HCT116 (cell line): ENCODE measurements around the gene NDOR1. TPM values are rescaled to one million over a fixed set of nuclear protein-coding genes. Genes with fewer than 3 reads are reported as not detected.

Experiments used
- ATAC-seq: fragments of 200-7000 bp; cut with Tn5 transposase; 2 replicates; pipeline ENCODE4 v1.9.1; 2020; ENCODE audit warnings: mild to moderate bottlenecking, moderate library complexity
- BruUV-seq: library from RNA; stranded (reverse); fragments of 400-500 nt; replicated peaks from 2 replicates; lab custom pipeline; 2021; lab: Mats Ljungman, UMichigan
- CTCF ChIA-PET: fragments of 300-600 bp; sonication (Branson Sonifier 250); formaldehyde crosslinking; loops from one replicate; lab custom pipeline; 2021; ENCODE audit warnings: antibody characterized with exemption; lab: Charles Lee
- POLR2A ChIA-PET: fragments of 300-600, 350-600 bp; sonication (Branson Sonifier 250); formaldehyde crosslinking; loops from one replicate; lab custom pipeline; 2021; ENCODE audit warnings: antibody characterized with exemption; lab: Charles Lee
- RAD21 ChIA-PET, 2 experiments: fragments of 300-600 bp; sonication (Branson Sonifier 250); formaldehyde crosslinking; loops; one replicate each; lab custom pipeline; 2023; ENCODE audit warnings: low total read pairs in 2 of 2; ENCODE audit not compliant: uncharacterized antibody in 2 of 2, unreplicated experiment in 2 of 2, low non-redundant PET in 1 of 2; lab: Charles Lee
- DNase-seq: peaks from one replicate; pipeline ENCODE4 v3.0.0-alpha.2; 2010; ENCODE audit warnings: low read depth, low spot score
- H2AFZ ChIP-seq: fragments of 200-600 bp; shearing (Covaris generic), sonication (generic); 2 replicates; pipeline ENCODE4 v1.6.1; 2017; ENCODE audit warnings: low read depth, mixed run types, mixed read lengths, antibody characterized with exemption, low read length; ENCODE audit not compliant: poor library complexity, severe bottlenecking
- H3K27ac ChIP-seq: 2 replicates; pipeline ENCODE4 v1.5.1; 2012; ENCODE audit warnings: low read depth, low read length
- H3K27me3 ChIP-seq: fragments of 200-600 bp; sonication (generic); 2 replicates; pipeline ENCODE4 v1.6.1; 2016; ENCODE audit warnings: mixed run types, low read length, mixed read lengths; ENCODE audit not compliant: insufficient read depth
- H3K36me3 ChIP-seq, 2 experiments: fragments of 200-500 bp in 1 of 2; fragments of 200-600 bp in 1 of 2; sonication (Bioruptor generic) in 1 of 2; sonication (generic) in 1 of 2; 2 replicates each; pipeline versions ENCODE4 v1.5.1 to v1.6.1; 2014 to 2016; ENCODE audit warnings: low read length in 2 of 2, inconsistent platforms in 1 of 2, mixed read lengths in 1 of 2, mixed run types in 1 of 2; ENCODE audit not compliant: insufficient read depth in 2 of 2, control insufficient read depth in 1 of 2
- H3K4me1 ChIP-seq, 2 experiments: fragments of 200-600 bp in 1 of 2; sonication (generic) in 1 of 2; 2 replicates each; pipeline versions ENCODE4 v1.5.1 to v1.6.1; 2012 to 2017; ENCODE audit warnings: low read length in 2 of 2, inconsistent platforms in 1 of 2, mild to moderate bottlenecking in 1 of 2, mixed read lengths in 1 of 2, mixed run types in 1 of 2, moderate library complexity in 1 of 2; ENCODE audit not compliant: insufficient read depth in 2 of 2, control insufficient read depth in 1 of 2
- H3K4me2 ChIP-seq: fragments of 200-600 bp; sonication (generic); 2 replicates; pipeline ENCODE4 v1.6.1; 2017; ENCODE audit warnings: mixed run types, low read length, mixed read lengths
- H3K4me3 ChIP-seq, 2 experiments: fragments of 200-600 bp in 1 of 2; sonication (generic) in 1 of 2; replicated peaks in 1 of 2; 2 replicates each; pipeline ENCODE4 v1.5.1; 2011 to 2016; ENCODE audit warnings: low read length in 2 of 2, control low read depth in 1 of 2, low read depth in 1 of 2, mild to moderate bottlenecking in 1 of 2, mixed read lengths in 1 of 2, mixed run types in 1 of 2
- H3K79me2 ChIP-seq: fragments of 200-600 bp; sonication (generic); 2 replicates; pipeline ENCODE4 v1.6.1; 2017; ENCODE audit warnings: mild to moderate bottlenecking, mixed run types, low read length, moderate library complexity, mixed read lengths; ENCODE audit not compliant: insufficient read depth
- H3K9ac ChIP-seq: fragments of 200-600 bp; sonication (generic); 2 replicates; pipeline ENCODE4 v1.6.1; 2016; ENCODE audit warnings: low read length, mixed read lengths
- H3K9me2 ChIP-seq: fragments of 200-600 bp; sonication (generic), shearing (Covaris generic); 2 replicates; pipeline ENCODE4 v1.6.1; 2017; ENCODE audit warnings: mixed run types, mild to moderate bottlenecking, moderate library complexity; ENCODE audit not compliant: insufficient read depth
- H3K9me3 ChIP-seq, 2 experiments: fragments of 200-500 bp in 1 of 2; fragments of 200-600 bp in 1 of 2; sonication (Bioruptor generic) in 1 of 2; sonication (generic) in 1 of 2; 2 replicates each; pipeline ENCODE4 v1.6.1; 2014 to 2017; ENCODE audit warnings: low read length in 2 of 2, mixed read lengths in 2 of 2, inconsistent platforms in 1 of 2, low read depth in 1 of 2, mild to moderate bottlenecking in 1 of 2, mixed run types in 1 of 2, moderate library complexity in 1 of 2; ENCODE audit not compliant: control insufficient read depth in 1 of 2, insufficient read depth in 1 of 2
- H4K20me1 ChIP-seq: fragments of 200-600 bp; sonication (generic), shearing (Covaris generic); 2 replicates; pipeline ENCODE4 v1.6.1; 2017; ENCODE audit warnings: mixed run types, mild to moderate bottlenecking, moderate library complexity; ENCODE audit not compliant: insufficient read depth
- CBX3 ChIP-seq: IDR thresholded peaks from 2 replicates; pipeline ENCODE4 v1.6.1; 2012; ENCODE audit warnings: low read depth
- CEBPB ChIP-seq: IDR thresholded peaks from 2 replicates; pipeline ENCODE4 v1.6.1; 2012; ENCODE audit warnings: low read depth
- EGR1 ChIP-seq: IDR thresholded peaks from 2 replicates; pipeline ENCODE4 v1.6.1; 2012; ENCODE audit warnings: low read depth
- MAX ChIP-seq: IDR thresholded peaks from 2 replicates; pipeline ENCODE4 v1.6.1; 2012
- POLR2A ChIP-seq: IDR thresholded peaks from 2 replicates; pipeline ENCODE4 v1.7.0; 2011; ENCODE audit warnings: borderline replicate concordance; ENCODE audit not compliant: insufficient read depth, insufficient read length; ENCODE audit errors: extremely low read depth
- SIN3A ChIP-seq: IDR thresholded peaks from 2 replicates; pipeline ENCODE4 v1.6.1; 2012; ENCODE audit warnings: low read depth
- SRF ChIP-seq: IDR thresholded peaks from 2 replicates; pipeline ENCODE4 v1.6.1; 2012; ENCODE audit warnings: low read depth
- TCF7L2 ChIP-seq: IDR thresholded peaks from 2 replicates; pipeline ENCODE4 v1.7.0; 2011; ENCODE audit warnings: borderline replicate concordance, inconsistent platforms; ENCODE audit not compliant: insufficient read depth, insufficient read length; ENCODE audit errors: extremely low read depth
- YY1 ChIP-seq: IDR thresholded peaks from 2 replicates; pipeline ENCODE4 v1.6.1; 2011; ENCODE audit warnings: low read length, low read depth, moderate library complexity, mild to moderate bottlenecking; ENCODE audit not compliant: insufficient replicate concordance; ENCODE audit errors: extremely low read depth
- ZNF274 ChIP-seq: fragments of 200-500 bp; sonication (Bioruptor generic); IDR thresholded peaks from 2 replicates; pipeline ENCODE4 v1.6.1; 2014; ENCODE audit warnings: mild to moderate bottlenecking, low read depth, low read length, inconsistent platforms
- intact Hi-C: fragments of 100-400 bp; cut with micrococcal nuclease; formaldehyde crosslinking; loops from 2 replicates; pipeline ENCODE4 v1.10.0; 2022
- microRNA-seq: library from miRNA; unstranded; fragments of <30 nt; microRNA quantifications from one replicate; pipeline ENCODE4, GENCODE V29; 2016; ENCODE audit warnings: borderline number of aligned reads
- total RNA-seq: library from RNA; stranded (reverse); gene quantifications from one replicate; pipeline ENCODE4 v1.2.1, GENCODE V29; 2021; ENCODE audit not compliant: unreplicated experiment

Gene NDOR1
- total RNA-seq, 1 experiment from 2014 or later: 28.4 TPM

- intact Hi-C loops: no loop called here
- Histone ChIP-seq H3K9ac (no peak overlapping the region), H3K4me2 (no peak overlapping the region), H3K9me3 (no peaks in the 10 kb centered on the region), H4K20me1 (no peaks in the 10 kb centered on the region), H3K27ac (no peak overlapping the region), H3K9me2 (no peaks in the 10 kb centered on the region), H3K4me3 (no peak overlapping the region), H3K4me1 (no peaks in the 10 kb centered on the region), H3K79me2 (peaks cover 6% of the 10 kb centered on the region; the same call in 1 of the 2 replicates), H3K36me3 (peaks cover 12 to 29% of the 10 kb centered on the region in 2 experiments; a peak in 3 of 4 replicates), H2AFZ (no peak overlapping the region), H3K27me3 (no peaks in the 10 kb centered on the region)
- ChIA-PET CTCF (no interaction called here), RAD21 (no interaction called here), POLR2A (no interaction called here)
- BruUV-seq: no TSS peak
- TF ChIP-seq CBX3: no peak
- no peak for TF ChIP-seq POLR2A
- no peak for TF ChIP-seq YY1
- TF ChIP-seq MAX: no peak
- TF ChIP-seq CEBPB: no peak
- TF ChIP-seq EGR1: no peak
- no peak for TF ChIP-seq SIN3A
- no peak for TF ChIP-seq ZNF274
- no peak for TF ChIP-seq SRF
- no peak for TF ChIP-seq TCF7L2
- DNase-seq (no peak), ATAC-seq (no peak)
These were observed 60.6 kb downstream of the NDOR1 start for GRCh38 chr9:137266162-137266527.

Small RNA genes within 50 kb of the gene (microRNA-seq; reads per million reads assigned to microRNA genes)
- gene MIR3621: not detected

Other genes with a start within 250 kb of the NDOR1 start
- gene PTGDS, start 228.2 kb upstream of the NDOR1 start, total RNA-seq: 3.1 TPM
- 0.44 TPM for gene LCNL1, start 222.7 kb upstream of the NDOR1 start, total RNA-seq
- 89.0 TPM for gene PAXX, start 213.3 kb upstream of the NDOR1 start, total RNA-seq
- gene CLIC3, start 209.1 kb upstream of the NDOR1 start, total RNA-seq: 8.4 TPM
- gene ABCA2, start 177.5 kb upstream of the NDOR1 start, total RNA-seq: 114 TPM
- gene FUT7, start 173.6 kb upstream of the NDOR1 start, total RNA-seq: not detected
- 98.8 TPM for gene NPDC1, start 159.5 kb upstream of the NDOR1 start, total RNA-seq
- 32.5 TPM for gene ENTPD2, start 151.6 kb upstream of the NDOR1 start, total RNA-seq
- gene SAPCD2, start 135.1 kb upstream of the NDOR1 start, total RNA-seq: 71.7 TPM
- gene UAP1L1, start 128.2 kb upstream of the NDOR1 start, total RNA-seq: 11.0 TPM
- gene MAN1B1, start 118.7 kb upstream of the NDOR1 start, total RNA-seq: 50.9 TPM
- gene DPP7, start 91.0 kb upstream of the NDOR1 start, total RNA-seq: 291 TPM
- 23.1 TPM for gene GRIN1, start 66.5 kb upstream of the NDOR1 start, total RNA-seq
- 2.4 TPM for gene LRRC26, start 35.6 kb upstream of the NDOR1 start, total RNA-seq
- not detected for gene TMEM210, start 33.6 kb upstream of the NDOR1 start, total RNA-seq
- 75.5 TPM for gene ANAPC2, start 17.1 kb upstream of the NDOR1 start, total RNA-seq
- 84.7 TPM for gene SSNA1, start 17.0 kb upstream of the NDOR1 start, total RNA-seq
- gene TPRN, start 5.0 kb upstream of the NDOR1 start, total RNA-seq: 24.9 TPM
- gene TMEM203, start 52 bp upstream of the NDOR1 start, total RNA-seq: 45.0 TPM
- 26.1 TPM for gene RNF208, start 16.5 kb downstream of the NDOR1 start, total RNA-seq
- 4.3 TPM for gene CYSRT1, start 19.5 kb downstream of the NDOR1 start, total RNA-seq
- 0.30 TPM for gene RNF224, start 21.8 kb downstream of the NDOR1 start, total RNA-seq
- gene SLC34A3, start 25.2 kb downstream of the NDOR1 start, total RNA-seq: 0.15 TPM
- 502 TPM for gene TUBB4B, start 35.6 kb downstream of the NDOR1 start, total RNA-seq
- gene STPG3, start 45.6 kb downstream of the NDOR1 start, total RNA-seq: not detected
- gene NELFB, start 49.6 kb downstream of the NDOR1 start, total RNA-seq: 86.4 TPM
- gene TOR4A, start 72.0 kb downstream of the NDOR1 start, total RNA-seq: 34.0 TPM
- gene NRARP, start 96.6 kb downstream of the NDOR1 start, total RNA-seq: 22.2 TPM
- 25.4 TPM for gene EXD3, start 217.5 kb downstream of the NDOR1 start, total RNA-seq
- 13.2 TPM for gene NOXA1, start 217.7 kb downstream of the NDOR1 start, total RNA-seq
- gene ENTPD8, start 235.7 kb downstream of the NDOR1 start, total RNA-seq: 1.7 TPM